ENCODE data around the gene MYO18B.

MYO18B gene

DNA sequence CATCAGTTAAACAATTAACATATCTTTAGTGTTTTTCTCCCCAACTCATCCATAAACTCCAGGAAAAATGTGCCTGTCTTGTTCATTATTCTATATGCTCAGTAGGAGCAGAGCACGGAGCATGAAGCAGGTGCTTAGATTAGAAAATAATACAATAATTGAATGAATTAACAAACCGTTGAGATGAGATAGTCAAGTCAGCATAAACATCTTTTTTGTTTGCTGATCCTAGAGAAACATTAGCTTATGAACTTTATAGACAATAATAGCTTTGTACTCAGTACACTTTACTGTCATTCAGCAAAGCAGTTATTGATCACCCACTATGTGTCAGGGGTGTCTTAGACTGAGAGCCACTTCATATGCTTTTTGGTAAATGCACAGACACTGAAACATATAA, 322.1 kb downstream of the MYO18B start:
- DNase-seq: no peak

DNA sequence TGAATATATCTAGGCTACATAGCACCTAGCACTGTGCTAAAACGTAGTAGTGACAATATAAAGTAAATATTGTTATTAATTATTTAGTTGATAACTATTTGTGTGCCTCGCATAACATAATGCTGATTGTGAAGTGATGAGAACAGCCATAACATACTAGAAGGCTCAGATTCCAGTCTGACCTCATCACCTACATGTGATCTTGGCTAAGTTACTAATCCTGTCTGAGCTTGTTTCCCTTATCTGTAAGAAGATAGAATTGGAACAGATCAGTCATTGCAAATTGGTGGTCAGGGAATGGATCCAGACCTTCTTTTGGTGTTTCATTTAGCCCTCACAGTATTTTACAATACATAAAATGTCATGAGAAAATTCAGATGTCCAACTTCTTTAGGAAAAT, 323.9 kb downstream of the MYO18B start:
- no peak for DNase-seq

DNA sequence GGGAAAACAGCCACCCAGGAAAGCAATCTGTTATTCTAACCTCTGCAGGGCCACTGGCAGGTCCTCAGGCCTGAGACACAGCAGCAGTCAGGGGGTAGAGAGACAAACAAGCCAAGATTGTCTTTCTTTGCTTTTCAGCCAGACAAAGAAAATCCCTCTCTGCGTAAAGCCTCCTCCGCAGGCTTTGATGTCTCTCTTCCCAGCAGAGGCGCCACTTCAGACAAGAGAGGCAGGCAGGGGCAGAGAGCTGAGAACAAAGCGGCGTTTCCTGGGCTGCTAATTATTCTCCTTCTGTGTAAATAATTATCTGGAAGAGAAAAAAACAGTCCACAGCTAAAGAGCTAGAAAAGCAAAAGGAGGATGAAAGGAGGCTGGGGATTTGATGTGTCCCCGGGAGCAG, 324.5 kb downstream of the MYO18B start:
- peak; percentile 35 for DNase-seq

DNA sequence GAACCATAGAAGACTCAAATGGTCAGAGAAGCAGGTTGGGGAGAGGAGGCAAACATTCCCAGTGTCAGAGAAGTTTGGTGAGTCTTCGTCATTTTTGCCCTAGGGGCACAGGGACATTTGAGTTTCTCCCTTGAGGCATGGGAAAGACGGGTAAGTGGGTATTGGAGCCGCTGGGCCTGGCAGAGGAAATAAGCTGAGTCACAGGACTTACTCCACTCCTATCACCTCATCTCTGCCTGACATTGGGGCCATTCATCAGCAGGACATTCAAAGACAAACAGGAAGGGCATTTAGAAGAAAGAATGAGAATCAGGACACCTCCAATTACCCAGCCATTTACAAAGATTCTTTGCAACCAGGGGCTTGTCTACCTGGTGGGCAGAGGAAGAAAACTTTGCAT, 326.6 kb downstream of the MYO18B start:
- no peak for DNase-seq

DNA sequence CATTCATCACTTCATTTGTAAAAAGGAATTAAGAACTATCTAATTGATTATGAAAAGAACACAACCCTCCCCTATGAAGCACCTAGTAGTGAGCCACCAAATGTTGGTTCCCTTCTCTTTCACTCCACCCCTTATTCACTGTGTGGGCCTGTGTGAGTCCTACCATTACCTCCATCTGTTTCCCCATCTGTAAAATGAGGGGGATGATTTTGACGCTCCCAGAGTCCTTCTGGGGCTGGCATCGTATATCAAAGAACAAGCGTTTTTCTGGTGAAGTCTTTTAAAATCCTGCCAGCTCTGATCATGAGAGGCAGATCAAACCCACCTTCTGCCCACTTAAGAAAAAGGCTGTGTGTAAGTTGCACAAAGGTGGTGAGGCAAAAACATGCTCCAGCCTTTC, 330.6 kb downstream of the MYO18B start:
- DNase-seq: no peak

DNA sequence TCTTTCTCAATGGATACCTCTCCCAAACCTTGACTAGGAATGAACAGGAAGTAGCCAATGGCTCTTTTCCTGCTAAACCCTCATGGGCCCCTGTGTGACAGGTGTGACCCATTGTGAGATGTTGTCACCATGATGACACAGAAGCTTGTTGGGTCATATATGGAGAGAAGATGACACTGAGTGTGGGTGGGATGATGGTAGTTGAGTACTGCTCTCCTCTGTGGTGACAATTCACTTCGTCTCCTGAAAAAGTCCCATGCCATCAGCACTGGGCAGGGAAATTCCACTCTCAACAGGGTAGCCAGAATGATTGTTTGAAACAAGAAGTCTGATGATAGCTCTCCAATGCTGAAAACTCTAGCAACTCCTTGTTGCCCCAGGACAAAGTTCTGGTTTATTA, 333.3 kb downstream of the MYO18B start:
- DNase-seq: no peak

DNA sequence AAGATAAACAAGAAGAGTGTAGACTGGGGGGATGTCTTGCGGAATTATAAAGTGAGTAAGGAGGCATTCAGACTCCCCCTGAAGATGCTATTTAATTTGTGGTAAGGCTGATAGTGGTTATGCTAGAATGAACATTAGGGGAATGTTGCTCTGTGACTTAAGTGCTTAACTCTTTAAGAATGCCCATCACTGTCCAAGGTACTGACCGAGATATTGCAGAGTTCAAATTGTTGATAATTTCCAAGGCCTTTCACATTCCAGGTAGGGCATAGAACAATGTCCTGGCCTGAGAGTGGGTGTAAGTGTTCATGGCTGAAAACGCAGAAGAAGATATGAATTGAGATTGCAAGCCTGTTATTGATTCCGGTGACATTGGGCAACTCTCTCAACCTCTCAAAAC, 337.0 kb downstream of the MYO18B start:
- no peak for DNase-seq
